WTC11 (cell line): Measurements from ENCODE around the gene PCSK9. TPM values are rescaled to one million over a fixed set of nuclear protein-coding genes. Genes with fewer than 3 reads are reported as not detected.
A peak's percentile ranks its signal among the peaks of the same experiment; 100 is the strongest.

ENCODE experiments used
- ATAC-seq: fragments of 200-7000 bp; cut with Tn5 transposase; 2 replicates; pipeline ENCODE4 v1.10.0; 2021; ENCODE audit warnings: mild to moderate bottlenecking, moderate library complexity
- Bru-seq: library from RNA; stranded (reverse); fragments of 400-500 nt; gene quantifications from one replicate; lab custom pipeline; 2021; lab: Mats Ljungman, UMichigan
- CTCF ChIA-PET: fragments of 300-600 bp; sonication (Branson Sonifier 250); formaldehyde crosslinking; loops from one replicate; lab custom pipeline; 2021; ENCODE audit warnings: antibody characterized with exemption; lab: Charles Lee
- POLR2A ChIA-PET: fragments of 350-600 bp; sonication (Branson Sonifier 250); formaldehyde crosslinking; loops from one replicate; lab custom pipeline; 2021; ENCODE audit warnings: antibody characterized with exemption; lab: Charles Lee
- DNase-seq: peaks from one replicate; pipeline ENCODE4 v3.0.0; 2021; ENCODE audit warnings: low spot score
- H3K27ac Mint-ChIP-seq: 2 replicates; pipeline ENCODE4 v1.8.0; 2021; ENCODE audit warnings: mixed read lengths
- H3K27me3 Mint-ChIP-seq: 2 replicates; pipeline ENCODE4 v1.8.0; 2021; ENCODE audit warnings: low read depth, mild to moderate bottlenecking, moderate library complexity, mixed read lengths
- H3K36me3 Mint-ChIP-seq: 2 replicates; pipeline ENCODE4 v1.8.0; 2021; ENCODE audit warnings: mixed read lengths
- H3K4me1 Mint-ChIP-seq: 2 replicates; pipeline ENCODE4 v1.8.0; 2022; ENCODE audit warnings: mixed read lengths
- H3K4me3 Mint-ChIP-seq: 2 replicates; pipeline ENCODE4 v1.8.0; 2021; ENCODE audit warnings: mild to moderate bottlenecking, moderate library complexity, mixed read lengths
- H3K9me3 Mint-ChIP-seq: 2 replicates; pipeline ENCODE4 v1.8.0; 2021; ENCODE audit warnings: mixed read lengths
- CBFB ChIP-seq: sonication (generic); formaldehyde crosslinking; IDR thresholded peaks from 2 replicates; pipeline ENCODE4 v1.8.1; 2022; ENCODE audit warnings: mild to moderate bottlenecking, low read depth, missing genetic modification reagents
- CREB1 ChIP-seq: sonication (generic); formaldehyde crosslinking; IDR thresholded peaks from 2 replicates; pipeline ENCODE4 v1.8.0; 2023; ENCODE audit warnings: mild to moderate bottlenecking, missing genetic modification reagents
- EMX1 ChIP-seq: fragments of 250-450 bp; sonication (Bioruptor Pico); IDR thresholded peaks from 2 replicates; pipeline ENCODE4 v1.8.0; 2021; ENCODE audit warnings: mild to moderate bottlenecking
- FOXJ3 ChIP-seq: sonication (generic); formaldehyde crosslinking; IDR thresholded peaks from 2 replicates; pipeline ENCODE4 v1.9.0; 2021; ENCODE audit warnings: missing genetic modification reagents, mild to moderate bottlenecking, borderline replicate concordance
- FOXP1 ChIP-seq: sonication (generic); formaldehyde crosslinking; IDR thresholded peaks from 2 replicates; pipeline ENCODE4 v1.8.0; 2022; ENCODE audit warnings: missing genetic modification reagents, mild to moderate bottlenecking, moderate library complexity, borderline replicate concordance
- GRHL2 ChIP-seq: fragments of 250-450 bp; sonication (Bioruptor Pico); IDR thresholded peaks from 2 replicates; pipeline ENCODE4 v1.8.0; 2022; ENCODE audit warnings: mild to moderate bottlenecking, moderate library complexity; ENCODE audit not compliant: insufficient replicate concordance, severe bottlenecking
- KAT7 ChIP-seq: sonication (generic); formaldehyde crosslinking; IDR thresholded peaks from 2 replicates; pipeline ENCODE4 v1.8.1; 2023; ENCODE audit warnings: missing genetic modification reagents, mild to moderate bottlenecking, borderline replicate concordance
- NFATC4 ChIP-seq: fragments of 250-450 bp; sonication (Bioruptor Pico); IDR thresholded peaks from 2 replicates; pipeline ENCODE4 v1.9.0; 2021; ENCODE audit warnings: mild to moderate bottlenecking
- NR1H2 ChIP-seq: sonication (generic); formaldehyde crosslinking; IDR thresholded peaks from 2 replicates; pipeline ENCODE4 v1.9.0; 2021; ENCODE audit warnings: mild to moderate bottlenecking, moderate library complexity, missing genetic modification reagents
- NR2C2 ChIP-seq: sonication (generic); formaldehyde crosslinking; IDR thresholded peaks from 2 replicates; pipeline ENCODE4 v1.8.0; 2022; ENCODE audit warnings: mild to moderate bottlenecking, missing genetic modification reagents
- TP53 ChIP-seq: sonication (generic); formaldehyde crosslinking; IDR thresholded peaks from 2 replicates; pipeline ENCODE4 v1.8.1; 2023; ENCODE audit warnings: mild to moderate bottlenecking, missing genetic modification reagents
- ZNF121 ChIP-seq: sonication (generic); formaldehyde crosslinking; IDR thresholded peaks from 2 replicates; pipeline ENCODE4 v1.8.0; 2023; ENCODE audit warnings: missing genetic modification reagents
- ZNF138 ChIP-seq: sonication (generic); formaldehyde crosslinking; conservative IDR thresholded peaks from 2 replicates; pipeline ENCODE4 v1.8.1; 2022; ENCODE audit warnings: mild to moderate bottlenecking, moderate library complexity, missing genetic modification reagents
- ZNF219 ChIP-seq: sonication (generic); formaldehyde crosslinking; IDR thresholded peaks from 2 replicates; pipeline ENCODE4 v1.8.0; 2023; ENCODE audit warnings: missing genetic modification reagents, mild to moderate bottlenecking, borderline replicate concordance
- ZNF232 ChIP-seq: sonication (generic); formaldehyde crosslinking; IDR thresholded peaks from 2 replicates; pipeline ENCODE4 v1.8.0; 2022; ENCODE audit warnings: mild to moderate bottlenecking, missing genetic modification reagents
- ZNF317 ChIP-seq: sonication (generic); formaldehyde crosslinking; IDR thresholded peaks from 2 replicates; pipeline ENCODE4 v1.8.1; 2023; ENCODE audit warnings: low read depth, mild to moderate bottlenecking, moderate library complexity, missing genetic modification reagents, borderline replicate concordance
- ZNF423 ChIP-seq: fragments of 250-450 bp; sonication (Bioruptor Pico); IDR thresholded peaks from 2 replicates; pipeline ENCODE4 v2.1.2; 2022; ENCODE audit warnings: mild to moderate bottlenecking, moderate library complexity
- long read RNA-seq, 3 experiments: library from RNA in 1 of 3; library from capped mRNA in 1 of 3; library from polyadenylated mRNA in 1 of 3; unstranded in 2 of 3; stranded (forward) in 1 of 3; transcript quantifications; one replicate each; pipeline ENCODE4 v2.0.0, GENCODE V29; 2021
- total RNA-seq: library from RNA; stranded (reverse); gene quantifications from 3 replicates; pipeline ENCODE4 v1.2.3, GENCODE V29; 2021
- TF ChIP-seq, protein P1 (sequence below): sonication (generic); formaldehyde crosslinking; conservative IDR thresholded peaks from 2 replicates; pipeline ENCODE4 v1.8.1; 2023; ENCODE audit warnings: mild to moderate bottlenecking, low read depth, missing genetic modification reagents, moderate library complexity
- TF ChIP-seq, protein P2 (sequence below): sonication (generic); formaldehyde crosslinking; IDR thresholded peaks from 2 replicates; pipeline ENCODE4 v1.8.0; 2023; ENCODE audit warnings: missing genetic modification reagents, mild to moderate bottlenecking, borderline replicate concordance
- TF ChIP-seq, protein P3 (sequence below): sonication (generic); formaldehyde crosslinking; IDR thresholded peaks from 2 replicates; pipeline ENCODE4 v1.8.1; 2023; ENCODE audit warnings: mild to moderate bottlenecking, missing genetic modification reagents, moderate library complexity
- TF ChIP-seq, protein P4 (sequence below): sonication (generic); formaldehyde crosslinking; IDR thresholded peaks from 2 replicates; pipeline ENCODE4 v1.8.1; 2022; ENCODE audit warnings: low read depth, missing genetic modification reagents, borderline replicate concordance
- TF ChIP-seq, protein P5 (sequence below): sonication (generic); formaldehyde crosslinking; IDR thresholded peaks from 2 replicates; pipeline ENCODE4 v1.8.0; 2022; ENCODE audit warnings: mild to moderate bottlenecking, missing genetic modification reagents
- TF ChIP-seq, protein P6 (sequence below): fragments of 250-450 bp; sonication (Bioruptor Pico); IDR thresholded peaks from 2 replicates; pipeline ENCODE4 v1.9.0; 2021; ENCODE audit warnings: mild to moderate bottlenecking

Gene PCSK9
- 47.9 to 73.2 TPM (median 49.3 TPM) in 3 replicates for total RNA-seq
- Bru-seq, nascent RNA = percentile 60 among the genes with signal in this experiment
- long read RNA-seq, experiment 1, transcript PCSK9-201 (12 exons, 3,637 nt) = major isoform, 209 of 272 reads
- long read RNA-seq, experiment 1, partial matches to known transcripts = 32 of 272 reads
- long read RNA-seq, experiment 1, other reads (novel, unspliced or antisense) = 31 of 272 reads
- long read RNA-seq, experiment 2, transcript PCSK9-201 (12 exons, 3,637 nt) = major isoform, 29 of 71 reads
- long read RNA-seq, experiment 2, partial matches to known transcripts = 38 of 71 reads
- long read RNA-seq, experiment 2, other reads (novel, unspliced or antisense) = 4 of 71 reads
- long read RNA-seq, experiment 3, transcript PCSK9-201 (12 exons, 3,637 nt) = major isoform, 5 of 12 reads
- long read RNA-seq, experiment 3, partial matches to known transcripts = 0 of 12 reads
- long read RNA-seq, experiment 3, other reads (novel, unspliced or antisense) = 7 of 12 reads

DNA sequence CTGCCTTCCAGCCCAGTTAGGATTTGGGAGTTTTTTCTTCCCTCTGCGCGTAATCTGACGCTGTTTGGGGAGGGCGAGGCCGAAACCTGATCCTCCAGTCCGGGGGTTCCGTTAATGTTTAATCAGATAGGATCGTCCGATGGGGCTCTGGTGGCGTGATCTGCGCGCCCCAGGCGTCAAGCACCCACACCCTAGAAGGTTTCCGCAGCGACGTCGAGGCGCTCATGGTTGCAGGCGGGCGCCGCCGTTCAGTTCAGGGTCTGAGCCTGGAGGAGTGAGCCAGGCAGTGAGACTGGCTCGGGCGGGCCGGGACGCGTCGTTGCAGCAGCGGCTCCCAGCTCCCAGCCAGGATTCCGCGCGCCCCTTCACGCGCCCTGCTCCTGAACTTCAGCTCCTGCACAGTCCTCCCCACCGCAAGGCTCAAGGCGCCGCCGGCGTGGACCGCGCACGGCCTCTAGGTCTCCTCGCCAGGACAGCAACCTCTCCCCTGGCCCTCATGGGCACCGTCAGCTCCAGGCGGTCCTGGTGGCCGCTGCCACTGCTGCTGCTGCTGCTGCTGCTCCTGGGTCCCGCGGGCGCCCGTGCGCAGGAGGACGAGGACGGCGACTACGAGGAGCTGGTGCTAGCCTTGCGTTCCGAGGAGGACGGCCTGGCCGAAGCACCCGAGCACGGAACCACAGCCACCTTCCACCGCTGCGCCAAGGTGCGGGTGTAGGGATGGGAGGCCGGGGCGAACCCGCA, at the start of gene PCSK9:
TSS of gene PCSK9 (plus strand) at position 207 of the 741 bp plus-strand sequence. CDS start at position 497, 290 bp downstream.
- Mint-ChIP-seq H3K4me3 (peak within 1 kb of the TSS; percentile 86), H3K9me3 (no peaks in the 10 kb centered on the region), H3K36me3 (peaks cover 6% of the 10 kb centered on the region), H3K27me3 (peaks cover 52% of the 10 kb centered on the region), H3K4me1 (peaks cover 52% of the 10 kb centered on the region), H3K27ac (peak within 1 kb of the TSS; percentile 34; the same call in 1 of the 2 replicates)
- ATAC-seq = peak; percentile 68
- peak; percentile 71 for DNase-seq
- ChIA-PET POLR2A (interaction anchor here (0.6 kb wide), 1 partner anchor 22 kb away, joined by 3 read pairs; no protein-coding TSS in a partner anchor), CTCF (interaction anchor here (1.1 to 8.7 kb wide), 7 partner anchors 11 to 238 kb away, joined by 3 to 64 read pairs (median 14); partner anchors contain the start of gene TTC22)
- TF ChIP-seq ZNF121 (no peak), FOXP1 (CRISPR knock-in tag) (peak; percentile 87), CREB1 (peak; percentile 59; the same call in 1 of the 2 replicates), CBFB (CRISPR knock-in tag) (no peak), NR1H2 (CRISPR knock-in tag) (no peak), NFATC4 (CRISPR knock-in tag) (no peak), GRHL2 (no peak), ZNF232 (CRISPR knock-in tag) (0 out of 2 replicates have a peak, but pooled peaks have one; percentile 45), ZNF219 (CRISPR knock-in tag) (peak; percentile 87), TP53 (peak; percentile 67; the same call in 1 of the 2 replicates), KAT7 (peak; percentile 93; the same call in 1 of the 2 replicates), ZNF423 (CRISPR knock-in tag) (peak; percentile 35), NR2C2 (CRISPR knock-in tag) (no peak), EMX1 (CRISPR knock-in tag) (no peak), FOXJ3 (CRISPR knock-in tag) (no peak), ZNF317 (no peak), ZNF138 (CRISPR knock-in tag) (peak; percentile 84; the same call in 1 of the 2 replicates)
- TF ChIP-seq, protein P1, sequence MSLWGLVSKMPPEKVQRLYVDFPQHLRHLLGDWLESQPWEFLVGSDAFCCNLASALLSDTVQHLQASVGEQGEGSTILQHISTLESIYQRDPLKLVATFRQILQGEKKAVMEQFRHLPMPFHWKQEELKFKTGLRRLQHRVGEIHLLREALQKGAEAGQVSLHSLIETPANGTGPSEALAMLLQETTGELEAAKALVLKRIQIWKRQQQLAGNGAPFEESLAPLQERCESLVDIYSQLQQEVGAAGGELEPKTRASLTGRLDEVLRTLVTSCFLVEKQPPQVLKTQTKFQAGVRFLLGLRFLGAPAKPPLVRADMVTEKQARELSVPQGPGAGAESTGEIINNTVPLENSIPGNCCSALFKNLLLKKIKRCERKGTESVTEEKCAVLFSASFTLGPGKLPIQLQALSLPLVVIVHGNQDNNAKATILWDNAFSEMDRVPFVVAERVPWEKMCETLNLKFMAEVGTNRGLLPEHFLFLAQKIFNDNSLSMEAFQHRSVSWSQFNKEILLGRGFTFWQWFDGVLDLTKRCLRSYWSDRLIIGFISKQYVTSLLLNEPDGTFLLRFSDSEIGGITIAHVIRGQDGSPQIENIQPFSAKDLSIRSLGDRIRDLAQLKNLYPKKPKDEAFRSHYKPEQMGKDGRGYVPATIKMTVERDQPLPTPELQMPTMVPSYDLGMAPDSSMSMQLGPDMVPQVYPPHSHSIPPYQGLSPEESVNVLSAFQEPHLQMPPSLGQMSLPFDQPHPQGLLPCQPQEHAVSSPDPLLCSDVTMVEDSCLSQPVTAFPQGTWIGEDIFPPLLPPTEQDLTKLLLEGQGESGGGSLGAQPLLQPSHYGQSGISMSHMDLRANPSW = no peak
- TF ChIP-seq, protein P2, sequence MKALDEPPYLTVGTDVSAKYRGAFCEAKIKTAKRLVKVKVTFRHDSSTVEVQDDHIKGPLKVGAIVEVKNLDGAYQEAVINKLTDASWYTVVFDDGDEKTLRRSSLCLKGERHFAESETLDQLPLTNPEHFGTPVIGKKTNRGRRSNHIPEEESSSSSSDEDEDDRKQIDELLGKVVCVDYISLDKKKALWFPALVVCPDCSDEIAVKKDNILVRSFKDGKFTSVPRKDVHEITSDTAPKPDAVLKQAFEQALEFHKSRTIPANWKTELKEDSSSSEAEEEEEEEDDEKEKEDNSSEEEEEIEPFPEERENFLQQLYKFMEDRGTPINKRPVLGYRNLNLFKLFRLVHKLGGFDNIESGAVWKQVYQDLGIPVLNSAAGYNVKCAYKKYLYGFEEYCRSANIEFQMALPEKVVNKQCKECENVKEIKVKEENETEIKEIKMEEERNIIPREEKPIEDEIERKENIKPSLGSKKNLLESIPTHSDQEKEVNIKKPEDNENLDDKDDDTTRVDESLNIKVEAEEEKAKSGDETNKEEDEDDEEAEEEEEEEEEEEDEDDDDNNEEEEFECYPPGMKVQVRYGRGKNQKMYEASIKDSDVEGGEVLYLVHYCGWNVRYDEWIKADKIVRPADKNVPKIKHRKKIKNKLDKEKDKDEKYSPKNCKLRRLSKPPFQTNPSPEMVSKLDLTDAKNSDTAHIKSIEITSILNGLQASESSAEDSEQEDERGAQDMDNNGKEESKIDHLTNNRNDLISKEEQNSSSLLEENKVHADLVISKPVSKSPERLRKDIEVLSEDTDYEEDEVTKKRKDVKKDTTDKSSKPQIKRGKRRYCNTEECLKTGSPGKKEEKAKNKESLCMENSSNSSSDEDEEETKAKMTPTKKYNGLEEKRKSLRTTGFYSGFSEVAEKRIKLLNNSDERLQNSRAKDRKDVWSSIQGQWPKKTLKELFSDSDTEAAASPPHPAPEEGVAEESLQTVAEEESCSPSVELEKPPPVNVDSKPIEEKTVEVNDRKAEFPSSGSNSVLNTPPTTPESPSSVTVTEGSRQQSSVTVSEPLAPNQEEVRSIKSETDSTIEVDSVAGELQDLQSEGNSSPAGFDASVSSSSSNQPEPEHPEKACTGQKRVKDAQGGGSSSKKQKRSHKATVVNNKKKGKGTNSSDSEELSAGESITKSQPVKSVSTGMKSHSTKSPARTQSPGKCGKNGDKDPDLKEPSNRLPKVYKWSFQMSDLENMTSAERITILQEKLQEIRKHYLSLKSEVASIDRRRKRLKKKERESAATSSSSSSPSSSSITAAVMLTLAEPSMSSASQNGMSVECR (CRISPR knock-in tag) = peak; percentile 88
- TF ChIP-seq, protein P3, sequence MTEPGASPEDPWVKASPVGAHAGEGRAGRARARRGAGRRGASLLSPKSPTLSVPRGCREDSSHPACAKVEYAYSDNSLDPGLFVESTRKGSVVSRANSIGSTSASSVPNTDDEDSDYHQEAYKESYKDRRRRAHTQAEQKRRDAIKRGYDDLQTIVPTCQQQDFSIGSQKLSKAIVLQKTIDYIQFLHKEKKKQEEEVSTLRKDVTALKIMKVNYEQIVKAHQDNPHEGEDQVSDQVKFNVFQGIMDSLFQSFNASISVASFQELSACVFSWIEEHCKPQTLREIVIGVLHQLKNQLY = no peak
- TF ChIP-seq, protein P4, sequence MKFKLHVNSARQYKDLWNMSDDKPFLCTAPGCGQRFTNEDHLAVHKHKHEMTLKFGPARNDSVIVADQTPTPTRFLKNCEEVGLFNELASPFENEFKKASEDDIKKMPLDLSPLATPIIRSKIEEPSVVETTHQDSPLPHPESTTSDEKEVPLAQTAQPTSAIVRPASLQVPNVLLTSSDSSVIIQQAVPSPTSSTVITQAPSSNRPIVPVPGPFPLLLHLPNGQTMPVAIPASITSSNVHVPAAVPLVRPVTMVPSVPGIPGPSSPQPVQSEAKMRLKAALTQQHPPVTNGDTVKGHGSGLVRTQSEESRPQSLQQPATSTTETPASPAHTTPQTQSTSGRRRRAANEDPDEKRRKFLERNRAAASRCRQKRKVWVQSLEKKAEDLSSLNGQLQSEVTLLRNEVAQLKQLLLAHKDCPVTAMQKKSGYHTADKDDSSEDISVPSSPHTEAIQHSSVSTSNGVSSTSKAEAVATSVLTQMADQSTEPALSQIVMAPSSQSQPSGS (CRISPR knock-in tag) = no peak
- TF ChIP-seq, protein P5, sequence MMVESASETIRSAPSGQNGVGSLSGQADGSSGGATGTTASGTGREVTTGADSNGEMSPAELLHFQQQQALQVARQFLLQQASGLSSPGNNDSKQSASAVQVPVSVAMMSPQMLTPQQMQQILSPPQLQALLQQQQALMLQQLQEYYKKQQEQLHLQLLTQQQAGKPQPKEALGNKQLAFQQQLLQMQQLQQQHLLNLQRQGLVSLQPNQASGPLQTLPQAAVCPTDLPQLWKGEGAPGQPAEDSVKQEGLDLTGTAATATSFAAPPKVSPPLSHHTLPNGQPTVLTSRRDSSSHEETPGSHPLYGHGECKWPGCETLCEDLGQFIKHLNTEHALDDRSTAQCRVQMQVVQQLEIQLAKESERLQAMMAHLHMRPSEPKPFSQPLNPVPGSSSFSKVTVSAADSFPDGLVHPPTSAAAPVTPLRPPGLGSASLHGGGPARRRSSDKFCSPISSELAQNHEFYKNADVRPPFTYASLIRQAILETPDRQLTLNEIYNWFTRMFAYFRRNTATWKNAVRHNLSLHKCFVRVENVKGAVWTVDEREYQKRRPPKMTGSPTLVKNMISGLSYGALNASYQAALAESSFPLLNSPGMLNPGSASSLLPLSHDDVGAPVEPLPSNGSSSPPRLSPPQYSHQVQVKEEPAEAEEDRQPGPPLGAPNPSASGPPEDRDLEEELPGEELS = peak; percentile 24; the same call in 1 of the 2 replicates
- TF ChIP-seq, protein P6, sequence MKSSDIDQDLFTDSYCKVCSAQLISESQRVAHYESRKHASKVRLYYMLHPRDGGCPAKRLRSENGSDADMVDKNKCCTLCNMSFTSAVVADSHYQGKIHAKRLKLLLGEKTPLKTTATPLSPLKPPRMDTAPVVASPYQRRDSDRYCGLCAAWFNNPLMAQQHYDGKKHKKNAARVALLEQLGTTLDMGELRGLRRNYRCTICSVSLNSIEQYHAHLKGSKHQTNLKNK (CRISPR knock-in tag) = no peak
